ENCODE data around the gene CYREN. TPM values are rescaled to one million over a fixed set of nuclear protein-coding genes. Genes with fewer than 3 reads are reported as not detected.

CYREN gene
- total and polyA plus RNA-seq, 2 of the 13 experiments (the other 11 are each of a cell fraction or from before 2014, with no cell fraction given): 20.7 to 60.7 TPM

GRCh38 chr7:135186841-135187253, 16.3 kb upstream of the CYREN start:
- no peak for FAIRE-seq
- CTCF ChIA-PET (ENCODE audit: low intra/inter-chr PET ratio, low total read pairs): no interaction called here
- intact Hi-C loops (cut with micrococcal nuclease; ENCODE audit: unreplicated experiment): no loop called here
- no peak for TF ChIP-seq ESRRA (CRISPR knock-in tag; IDR thresholded peaks at IDR 0.05; ENCODE audit: low read depth)
- no peak for TF ChIP-seq ZNF260 (CRISPR knock-in tag; IDR thresholded peaks at IDR 0.05; ENCODE audit: borderline replicate concordance, low read depth)
- no peak for TF ChIP-seq TMF1 (CRISPR knock-in tag; IDR thresholded peaks at IDR 0.05; ENCODE audit: low read depth)
- no peak for TF ChIP-seq ADNP (CRISPR knock-in tag; IDR thresholded peaks at IDR 0.05)
- no peak for TF ChIP-seq ZNF605 (CRISPR knock-in tag; IDR thresholded peaks at IDR 0.05)
- TF ChIP-seq ZNF775 (CRISPR knock-in tag; IDR thresholded peaks at IDR 0.05; ENCODE audit: borderline replicate concordance): no peak
- no peak for TF ChIP-seq ZNF512 (CRISPR knock-in tag; IDR thresholded peaks at IDR 0.05)
- no peak for TF ChIP-seq GZF1 (CRISPR knock-in tag; IDR thresholded peaks at IDR 0.05)
- no peak for TF ChIP-seq GRHL1 (CRISPR knock-in tag; conservative IDR thresholded peaks at IDR 0.05)
- no peak for TF ChIP-seq ZNF354B (CRISPR knock-in tag; IDR thresholded peaks at IDR 0.05)
- no peak for TF ChIP-seq SOX13 (IDR thresholded peaks at IDR 0.05)
- no peak for TF ChIP-seq SOX13 (CRISPR knock-in tag; conservative IDR thresholded peaks at IDR 0.05 in 1 of 2, IDR thresholded peaks at IDR 0.05 in 1 of 2)
- no peak for TF ChIP-seq MAF1 (CRISPR knock-in tag; IDR thresholded peaks at IDR 0.05; ENCODE audit: borderline replicate concordance)
- no peak for TF ChIP-seq MYNN (CRISPR knock-in tag; IDR thresholded peaks at IDR 0.05; ENCODE audit: low read depth)
- no peak for TF ChIP-seq GATAD2A (CRISPR knock-in tag; IDR thresholded peaks at IDR 0.05)
- no peak for TF ChIP-seq ZNF597 (CRISPR knock-in tag; IDR thresholded peaks at IDR 0.05)
- TF ChIP-seq PITX1 (CRISPR knock-in tag; IDR thresholded peaks at IDR 0.05): no peak
- no peak for TF ChIP-seq YY1 (IDR thresholded peaks at IDR 0.05; ENCODE audit: insufficient read depth, insufficient replicate concordance, low read depth, low read length)
- TF ChIP-seq RBAK (CRISPR knock-in tag; IDR thresholded peaks at IDR 0.05): no peak
- TF ChIP-seq FOXM1 (CRISPR knock-in tag; IDR thresholded peaks at IDR 0.05): no peak
- TF ChIP-seq ZSCAN31 (CRISPR knock-in tag; IDR thresholded peaks at IDR 0.05; ENCODE audit: low read depth): no peak
- H3K9ac ChIP-seq (ENCODE audit: insufficient read depth, low read depth, low read length): no peak overlapping the region
- H3K4me3 ChIP-seq (replicated peaks in 1 of 3; ENCODE audit: insufficient read depth in 1 of 3, low read depth in 2 of 3, low read length in 3 of 3): no peak overlapping the region
- no peaks in the 10 kb centered on the region; the same call in 1 of the 2 replicates for H3K9me3 ChIP-seq (ENCODE audit: low read length)
- no CpG with 5 or more reads among the region's 12 CpGs for WGBS (ENCODE audit: low lambda C conversion rate)
- POLR2A ChIA-PET: no interaction called here
- no peak for ATAC-seq
- H2AFZ ChIP-seq (ENCODE audit: low read length): no peak overlapping the region
- DNase-seq (ENCODE audit: low spot score): no peak
- BruUV-seq (replicated peaks): no TSS peak
- no peaks in the 10 kb centered on the region for H4K20me1 ChIP-seq (ENCODE audit: insufficient read depth, low read length)
- peaks cover 7 to 51% of the 10 kb centered on the region in 2 experiments for H3K36me3 ChIP-seq (replicated peaks in 1 of 2; ENCODE audit: control insufficient read depth in 1 of 2, insufficient read depth in 2 of 2, low read length in 2 of 2)
- H3K79me2 ChIP-seq (ENCODE audit: insufficient read depth, low read length): no peaks in the 10 kb centered on the region
- in situ Hi-C loops (cut with HindIII; ENCODE audit: extremely low pct_ligation_motif_present, low pct_unique_long_range_greater_than_20kb): no loop called here
- no peak overlapping the region for H3K27ac ChIP-seq (ENCODE audit: extremely low read length, insufficient read depth, low read length)
- no peaks in the 10 kb centered on the region for H3K27me3 ChIP-seq (ENCODE audit: control insufficient read depth in 1 of 2, insufficient read depth in 2 of 2, low read length in 2 of 2)
- H3K4me1 ChIP-seq (ENCODE audit: insufficient read depth, low read length): no peaks in the 10 kb centered on the region
- H3K4me2 ChIP-seq (ENCODE audit: low read depth, low read length): no peak overlapping the region
